ENCODE measurements around the gene CAPN2.

CAPN2 gene

DNA sequence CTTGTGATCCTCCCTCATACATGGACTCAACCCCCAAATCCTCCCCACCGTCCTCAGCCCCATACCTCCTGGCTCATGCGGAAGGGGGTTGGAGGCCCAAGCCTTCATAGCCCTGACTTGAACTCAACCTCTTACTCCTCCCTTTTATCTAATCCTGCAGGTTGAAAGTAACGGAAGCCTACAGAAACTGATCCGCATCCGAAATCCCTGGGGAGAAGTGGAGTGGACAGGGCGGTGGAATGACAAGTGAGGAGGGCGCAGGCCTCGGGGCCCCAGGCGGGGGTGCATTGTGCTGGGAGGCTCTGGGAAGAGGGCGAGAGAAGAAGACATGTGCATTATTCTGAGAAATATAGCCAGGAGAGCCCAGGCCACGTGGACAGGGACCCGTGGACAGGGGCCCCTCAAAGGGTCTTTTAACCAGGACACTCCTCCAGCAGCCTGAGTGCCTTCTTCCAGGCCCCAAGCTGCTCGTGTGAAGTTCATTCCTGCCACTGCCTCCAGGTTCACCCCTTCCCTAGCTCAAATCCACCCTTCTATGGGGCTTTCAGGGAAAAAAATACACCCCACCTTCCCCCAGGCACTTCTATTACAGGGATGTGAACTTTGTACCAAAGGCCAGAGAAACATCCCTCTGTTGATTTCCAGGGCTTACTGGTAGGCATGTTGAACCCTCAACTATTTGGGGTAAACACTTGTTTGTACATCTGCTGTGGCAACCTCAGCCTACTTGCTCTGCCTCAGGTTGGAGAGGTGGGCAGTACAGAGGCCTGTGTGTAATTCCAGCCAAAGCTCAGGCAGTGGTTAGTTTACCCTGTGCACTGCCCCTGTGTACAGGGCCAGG is 38.6 kb downstream of the CAPN2 start:
- TF ChIP-seq, protein P1, sequence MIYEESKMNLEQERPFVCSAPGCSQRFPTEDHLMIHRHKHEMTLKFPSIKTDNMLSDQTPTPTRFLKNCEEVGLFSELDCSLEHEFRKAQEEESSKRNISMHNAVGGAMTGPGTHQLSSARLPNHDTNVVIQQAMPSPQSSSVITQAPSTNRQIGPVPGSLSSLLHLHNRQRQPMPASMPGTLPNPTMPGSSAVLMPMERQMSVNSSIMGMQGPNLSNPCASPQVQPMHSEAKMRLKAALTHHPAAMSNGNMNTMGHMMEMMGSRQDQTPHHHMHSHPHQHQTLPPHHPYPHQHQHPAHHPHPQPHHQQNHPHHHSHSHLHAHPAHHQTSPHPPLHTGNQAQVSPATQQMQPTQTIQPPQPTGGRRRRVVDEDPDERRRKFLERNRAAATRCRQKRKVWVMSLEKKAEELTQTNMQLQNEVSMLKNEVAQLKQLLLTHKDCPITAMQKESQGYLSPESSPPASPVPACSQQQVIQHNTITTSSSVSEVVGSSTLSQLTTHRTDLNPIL (CRISPR knock-in tag; IDR thresholded peaks at IDR 0.05; ENCODE audit: low read depth) = no peak
- no peak for TF ChIP-seq SNAI2 (CRISPR knock-in tag; IDR thresholded peaks at IDR 0.05)
- no peak for TF ChIP-seq BACH2 (CRISPR knock-in tag; IDR thresholded peaks at IDR 0.05; ENCODE audit: borderline replicate concordance)
- TF ChIP-seq ISL1 (CRISPR knock-in tag; IDR thresholded peaks at IDR 0.05) = no peak
- TF ChIP-seq, protein P2, sequence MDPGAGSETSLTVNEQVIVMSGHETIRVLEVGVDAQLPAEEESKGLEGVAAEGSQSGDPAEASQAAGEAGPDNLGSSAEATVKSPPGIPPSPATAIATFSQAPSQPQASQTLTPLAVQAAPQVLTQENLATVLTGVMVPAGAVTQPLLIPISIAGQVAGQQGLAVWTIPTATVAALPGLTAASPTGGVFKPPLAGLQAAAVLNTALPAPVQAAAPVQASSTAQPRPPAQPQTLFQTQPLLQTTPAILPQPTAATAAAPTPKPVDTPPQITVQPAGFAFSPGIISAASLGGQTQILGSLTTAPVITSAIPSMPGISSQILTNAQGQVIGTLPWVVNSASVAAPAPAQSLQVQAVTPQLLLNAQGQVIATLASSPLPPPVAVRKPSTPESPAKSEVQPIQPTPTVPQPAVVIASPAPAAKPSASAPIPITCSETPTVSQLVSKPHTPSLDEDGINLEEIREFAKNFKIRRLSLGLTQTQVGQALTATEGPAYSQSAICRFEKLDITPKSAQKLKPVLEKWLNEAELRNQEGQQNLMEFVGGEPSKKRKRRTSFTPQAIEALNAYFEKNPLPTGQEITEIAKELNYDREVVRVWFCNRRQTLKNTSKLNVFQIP (CRISPR knock-in tag; IDR thresholded peaks at IDR 0.05; ENCODE audit: borderline replicate concordance, low read depth) = no peak
- TF ChIP-seq ZNF70 (CRISPR knock-in tag; IDR thresholded peaks at IDR 0.05) = no peak
- no peak for TF ChIP-seq ZFP30 (CRISPR knock-in tag; IDR thresholded peaks at IDR 0.05)
- TF ChIP-seq, protein P3, sequence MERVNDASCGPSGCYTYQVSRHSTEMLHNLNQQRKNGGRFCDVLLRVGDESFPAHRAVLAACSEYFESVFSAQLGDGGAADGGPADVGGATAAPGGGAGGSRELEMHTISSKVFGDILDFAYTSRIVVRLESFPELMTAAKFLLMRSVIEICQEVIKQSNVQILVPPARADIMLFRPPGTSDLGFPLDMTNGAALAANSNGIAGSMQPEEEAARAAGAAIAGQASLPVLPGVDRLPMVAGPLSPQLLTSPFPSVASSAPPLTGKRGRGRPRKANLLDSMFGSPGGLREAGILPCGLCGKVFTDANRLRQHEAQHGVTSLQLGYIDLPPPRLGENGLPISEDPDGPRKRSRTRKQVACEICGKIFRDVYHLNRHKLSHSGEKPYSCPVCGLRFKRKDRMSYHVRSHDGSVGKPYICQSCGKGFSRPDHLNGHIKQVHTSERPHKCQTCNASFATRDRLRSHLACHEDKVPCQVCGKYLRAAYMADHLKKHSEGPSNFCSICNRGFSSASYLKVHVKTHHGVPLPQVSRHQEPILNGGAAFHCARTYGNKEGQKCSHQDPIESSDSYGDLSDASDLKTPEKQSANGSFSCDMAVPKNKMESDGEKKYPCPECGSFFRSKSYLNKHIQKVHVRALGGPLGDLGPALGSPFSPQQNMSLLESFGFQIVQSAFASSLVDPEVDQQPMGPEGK (CRISPR knock-in tag; IDR thresholded peaks at IDR 0.05; ENCODE audit: borderline replicate concordance) = no peak
- TF ChIP-seq TCF4 (CRISPR knock-in tag; IDR thresholded peaks at IDR 0.05; ENCODE audit: borderline replicate concordance) = no peak
- no peak for TF ChIP-seq RARB (CRISPR knock-in tag; IDR thresholded peaks at IDR 0.05)
- TF ChIP-seq OSR1 (CRISPR knock-in tag; IDR thresholded peaks at IDR 0.05) = no peak
- no peak for TF ChIP-seq ARNTL (CRISPR knock-in tag; IDR thresholded peaks at IDR 0.05; ENCODE audit: borderline replicate concordance, low read depth)
- ATAC-seq = no peak

DNA sequence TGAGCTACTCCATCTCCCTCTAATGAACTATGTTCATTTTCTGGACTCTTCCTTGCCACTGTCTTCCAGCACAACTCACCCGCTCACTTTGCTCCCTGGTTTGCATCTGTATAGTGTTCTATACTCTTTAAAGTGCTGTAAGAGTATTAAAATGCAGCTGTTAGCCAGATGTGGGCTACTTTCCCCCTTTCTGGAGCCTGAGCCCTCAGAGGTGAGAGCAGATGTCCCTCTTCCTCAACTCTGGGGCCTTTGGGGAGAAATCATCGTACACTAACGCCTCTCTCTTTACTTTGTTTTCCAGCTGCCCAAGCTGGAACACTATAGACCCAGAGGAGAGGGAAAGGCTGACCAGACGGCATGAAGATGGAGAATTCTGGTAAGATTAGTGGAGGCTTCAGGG is 39.4 kb downstream of the CAPN2 start:
- TF ChIP-seq ESRRG (CRISPR knock-in tag; IDR thresholded peaks at IDR 0.05) (no peak), ZFP30 (CRISPR knock-in tag; IDR thresholded peaks at IDR 0.05) (no peak), OSR1 (CRISPR knock-in tag; IDR thresholded peaks at IDR 0.05) (no peak), PPARA (CRISPR knock-in tag; IDR thresholded peaks at IDR 0.05; ENCODE audit: borderline replicate concordance) (no peak), TCF4 (CRISPR knock-in tag; IDR thresholded peaks at IDR 0.05; ENCODE audit: borderline replicate concordance) (no peak), RARB (CRISPR knock-in tag; IDR thresholded peaks at IDR 0.05) (no peak), ZFP3 (CRISPR knock-in tag; IDR thresholded peaks at IDR 0.05) (no peak), BACH2 (CRISPR knock-in tag; IDR thresholded peaks at IDR 0.05; ENCODE audit: borderline replicate concordance) (no peak), ZNF565 (CRISPR knock-in tag; conservative IDR thresholded peaks at IDR 0.05; ENCODE audit: low read depth) (no peak), GLIS3 (CRISPR knock-in tag; IDR thresholded peaks at IDR 0.05) (no peak)
- TF ChIP-seq, protein P4, sequence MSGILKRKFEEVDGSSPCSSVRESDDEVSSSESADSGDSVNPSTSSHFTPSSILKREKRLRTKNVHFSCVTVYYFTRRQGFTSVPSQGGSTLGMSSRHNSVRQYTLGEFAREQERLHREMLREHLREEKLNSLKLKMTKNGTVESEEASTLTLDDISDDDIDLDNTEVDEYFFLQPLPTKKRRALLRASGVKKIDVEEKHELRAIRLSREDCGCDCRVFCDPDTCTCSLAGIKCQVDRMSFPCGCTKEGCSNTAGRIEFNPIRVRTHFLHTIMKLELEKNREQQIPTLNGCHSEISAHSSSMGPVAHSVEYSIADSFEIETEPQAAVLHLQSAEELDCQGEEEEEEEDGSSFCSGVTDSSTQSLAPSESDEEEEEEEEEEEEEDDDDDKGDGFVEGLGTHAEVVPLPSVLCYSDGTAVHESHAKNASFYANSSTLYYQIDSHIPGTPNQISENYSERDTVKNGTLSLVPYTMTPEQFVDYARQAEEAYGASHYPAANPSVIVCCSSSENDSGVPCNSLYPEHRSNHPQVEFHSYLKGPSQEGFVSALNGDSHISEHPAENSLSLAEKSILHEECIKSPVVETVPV (CRISPR knock-in tag; IDR thresholded peaks at IDR 0.05) = no peak
- ATAC-seq = no peak

DNA sequence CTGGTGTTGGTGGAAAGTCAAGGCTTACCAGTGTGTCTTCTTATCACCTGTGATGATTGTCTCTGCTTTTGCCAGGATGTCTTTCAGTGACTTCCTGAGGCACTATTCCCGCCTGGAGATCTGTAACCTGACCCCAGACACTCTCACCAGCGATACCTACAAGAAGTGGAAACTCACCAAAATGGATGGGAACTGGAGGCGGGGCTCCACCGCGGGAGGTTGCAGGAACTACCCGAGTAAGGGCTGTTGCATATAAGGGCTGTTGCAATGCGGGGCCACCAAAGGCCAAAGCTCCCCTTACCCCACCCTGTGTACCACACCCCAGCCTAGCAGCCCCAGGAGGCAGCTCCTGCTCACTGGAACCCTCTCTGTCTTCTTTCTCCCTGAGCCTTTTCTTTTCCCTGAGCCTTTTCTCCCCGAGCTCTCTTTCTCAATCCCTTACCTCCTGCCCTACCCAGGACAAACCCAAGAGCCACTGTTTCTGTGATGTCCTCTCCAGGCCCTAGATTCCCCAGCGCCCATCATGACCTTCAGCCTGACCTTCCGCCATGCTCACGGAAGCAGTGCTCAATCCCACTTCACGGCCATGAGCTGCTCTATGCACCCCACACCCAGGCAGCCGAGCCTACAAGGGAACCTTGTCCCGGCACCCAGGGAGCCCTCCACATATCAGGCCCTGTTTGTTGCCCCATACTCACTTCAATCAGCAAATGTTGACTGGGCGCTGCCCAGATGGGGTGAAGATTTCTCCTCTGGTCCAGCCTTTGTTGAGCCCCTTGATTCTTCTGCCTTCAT is 40.6 kb downstream of the CAPN2 start:
- ATAC-seq = no peak
- TF ChIP-seq TCF4 (CRISPR knock-in tag; IDR thresholded peaks at IDR 0.05; ENCODE audit: borderline replicate concordance) (no peak), ZC3H10 (CRISPR knock-in tag; IDR thresholded peaks at IDR 0.05) (no peak), ZNF565 (CRISPR knock-in tag; conservative IDR thresholded peaks at IDR 0.05; ENCODE audit: low read depth) (no peak), PPARA (CRISPR knock-in tag; IDR thresholded peaks at IDR 0.05; ENCODE audit: borderline replicate concordance) (no peak), ZNF70 (CRISPR knock-in tag; IDR thresholded peaks at IDR 0.05) (no peak), CSDC2 (CRISPR knock-in tag; IDR thresholded peaks at IDR 0.05) (no peak), RARB (CRISPR knock-in tag; IDR thresholded peaks at IDR 0.05) (no peak), ZNF8 (CRISPR knock-in tag; IDR thresholded peaks at IDR 0.05) (no peak)
- TF ChIP-seq, protein P5, sequence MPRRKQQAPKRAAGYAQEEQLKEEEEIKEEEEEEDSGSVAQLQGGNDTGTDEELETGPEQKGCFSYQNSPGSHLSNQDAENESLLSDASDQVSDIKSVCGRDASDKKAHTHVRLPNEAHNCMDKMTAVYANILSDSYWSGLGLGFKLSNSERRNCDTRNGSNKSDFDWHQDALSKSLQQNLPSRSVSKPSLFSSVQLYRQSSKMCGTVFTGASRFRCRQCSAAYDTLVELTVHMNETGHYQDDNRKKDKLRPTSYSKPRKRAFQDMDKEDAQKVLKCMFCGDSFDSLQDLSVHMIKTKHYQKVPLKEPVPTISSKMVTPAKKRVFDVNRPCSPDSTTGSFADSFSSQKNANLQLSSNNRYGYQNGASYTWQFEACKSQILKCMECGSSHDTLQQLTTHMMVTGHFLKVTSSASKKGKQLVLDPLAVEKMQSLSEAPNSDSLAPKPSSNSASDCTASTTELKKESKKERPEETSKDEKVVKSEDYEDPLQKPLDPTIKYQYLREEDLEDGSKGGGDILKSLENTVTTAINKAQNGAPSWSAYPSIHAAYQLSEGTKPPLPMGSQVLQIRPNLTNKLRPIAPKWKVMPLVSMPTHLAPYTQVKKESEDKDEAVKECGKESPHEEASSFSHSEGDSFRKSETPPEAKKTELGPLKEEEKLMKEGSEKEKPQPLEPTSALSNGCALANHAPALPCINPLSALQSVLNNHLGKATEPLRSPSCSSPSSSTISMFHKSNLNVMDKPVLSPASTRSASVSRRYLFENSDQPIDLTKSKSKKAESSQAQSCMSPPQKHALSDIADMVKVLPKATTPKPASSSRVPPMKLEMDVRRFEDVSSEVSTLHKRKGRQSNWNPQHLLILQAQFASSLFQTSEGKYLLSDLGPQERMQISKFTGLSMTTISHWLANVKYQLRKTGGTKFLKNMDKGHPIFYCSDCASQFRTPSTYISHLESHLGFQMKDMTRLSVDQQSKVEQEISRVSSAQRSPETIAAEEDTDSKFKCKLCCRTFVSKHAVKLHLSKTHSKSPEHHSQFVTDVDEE (CRISPR knock-in tag; IDR thresholded peaks at IDR 0.05) = no peak
- TF ChIP-seq, protein P4 (CRISPR knock-in tag; IDR thresholded peaks at IDR 0.05) = no peak
- TF ChIP-seq, protein P1 (CRISPR knock-in tag; IDR thresholded peaks at IDR 0.05; ENCODE audit: low read depth) = no peak

Data from SK-N-SH treated with all-trans-retinoic acid at 6 μM for 48 hours (cell line).